Measurements from ENCODE around the gene WDR46.

GRCh38 chr6:33236852-33237251, 52.2 kb downstream of the WDR46 start:
- TF ChIP-seq CTCF (IDR thresholded peaks at IDR 0.05 in 2 of 3, conservative IDR thresholded peaks at IDR 0.05 in 1 of 3; ENCODE audit: borderline replicate concordance in 1 of 3, insufficient read depth in 1 of 3, low read depth in 2 of 3, low read length in 2 of 3) (no peak), TCF7L2 (IDR thresholded peaks at IDR 0.05; ENCODE audit: borderline replicate concordance, extremely low read depth, insufficient read depth, insufficient read length) (no peak), RAD21 (IDR thresholded peaks at IDR 0.05; ENCODE audit: low read depth) (no peak), SP1 (IDR thresholded peaks at IDR 0.05; ENCODE audit: low read depth) (no peak), EZH2phosphoT487 (IDR thresholded peaks at IDR 0.05; ENCODE audit: borderline replicate concordance) (no peak), POLR2A (IDR thresholded peaks at IDR 0.05; ENCODE audit: borderline replicate concordance, extremely low read depth, insufficient read depth, insufficient read length) (no peak), JUND (IDR thresholded peaks at IDR 0.05) (no peak), EZH2 (IDR thresholded peaks at IDR 0.05) (no peak), ZNF274 (IDR thresholded peaks at IDR 0.05; ENCODE audit: low read depth, low read length) (no peak), POLR2AphosphoS5 (IDR thresholded peaks at IDR 0.05; ENCODE audit: low read depth, low read length) (no peak)

Measured in HCT116 (cell line).